ENCODE measurements around the gene SDF4.

The SDF4 gene, protein sequence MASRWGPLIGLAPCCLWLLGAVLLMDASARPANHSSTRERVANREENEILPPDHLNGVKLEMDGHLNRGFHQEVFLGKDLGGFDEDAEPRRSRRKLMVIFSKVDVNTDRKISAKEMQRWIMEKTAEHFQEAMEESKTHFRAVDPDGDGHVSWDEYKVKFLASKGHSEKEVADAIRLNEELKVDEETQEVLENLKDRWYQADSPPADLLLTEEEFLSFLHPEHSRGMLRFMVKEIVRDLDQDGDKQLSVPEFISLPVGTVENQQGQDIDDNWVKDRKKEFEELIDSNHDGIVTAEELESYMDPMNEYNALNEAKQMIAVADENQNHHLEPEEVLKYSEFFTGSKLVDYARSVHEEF

DNA sequence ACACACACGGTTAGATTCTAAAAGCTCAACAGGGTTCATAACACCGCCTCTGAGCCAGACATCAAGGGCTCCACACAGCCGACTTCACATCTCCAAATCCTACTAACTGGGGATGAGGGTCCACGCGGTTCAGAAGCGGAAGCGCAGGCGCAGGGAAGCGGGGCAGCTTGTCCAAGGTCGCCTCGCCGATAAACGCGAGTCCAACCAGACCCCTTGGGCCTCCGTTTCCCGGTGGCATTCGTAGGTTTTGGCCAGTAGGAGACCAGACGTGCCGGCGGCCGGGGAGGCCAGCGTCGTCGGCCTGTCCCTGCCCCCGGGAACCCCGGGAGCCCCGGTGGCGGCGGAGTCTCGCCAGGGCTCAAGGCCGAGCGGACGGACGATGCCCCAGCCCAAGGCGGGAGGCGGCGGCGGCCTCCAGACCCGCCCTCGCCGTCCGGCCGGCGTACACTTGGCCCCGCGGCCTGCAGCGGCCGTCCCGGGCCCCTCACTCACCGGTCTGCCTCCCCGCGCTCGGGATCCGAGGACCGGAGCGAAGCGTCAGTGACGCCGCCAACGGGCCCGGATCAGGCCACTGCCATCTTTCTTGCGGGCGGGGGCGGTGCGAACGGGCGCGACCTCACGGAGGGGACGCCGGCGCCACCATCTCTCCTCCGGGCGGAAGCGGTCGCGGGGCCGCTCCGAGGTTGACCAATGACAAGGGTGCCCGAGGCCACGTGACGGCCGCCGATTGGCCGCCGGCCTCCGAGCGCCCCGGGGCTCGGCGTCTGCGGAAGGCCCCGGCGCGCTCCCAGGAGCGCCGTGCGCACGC lies at the start of gene SDF4:
Gene SDF4 (minus strand): TSS at position 602 of the 808 bp plus-strand sequence. CDS start 3,229 bp downstream, outside the sequence.
- peak; percentile 94 for DNase-seq

DNA sequence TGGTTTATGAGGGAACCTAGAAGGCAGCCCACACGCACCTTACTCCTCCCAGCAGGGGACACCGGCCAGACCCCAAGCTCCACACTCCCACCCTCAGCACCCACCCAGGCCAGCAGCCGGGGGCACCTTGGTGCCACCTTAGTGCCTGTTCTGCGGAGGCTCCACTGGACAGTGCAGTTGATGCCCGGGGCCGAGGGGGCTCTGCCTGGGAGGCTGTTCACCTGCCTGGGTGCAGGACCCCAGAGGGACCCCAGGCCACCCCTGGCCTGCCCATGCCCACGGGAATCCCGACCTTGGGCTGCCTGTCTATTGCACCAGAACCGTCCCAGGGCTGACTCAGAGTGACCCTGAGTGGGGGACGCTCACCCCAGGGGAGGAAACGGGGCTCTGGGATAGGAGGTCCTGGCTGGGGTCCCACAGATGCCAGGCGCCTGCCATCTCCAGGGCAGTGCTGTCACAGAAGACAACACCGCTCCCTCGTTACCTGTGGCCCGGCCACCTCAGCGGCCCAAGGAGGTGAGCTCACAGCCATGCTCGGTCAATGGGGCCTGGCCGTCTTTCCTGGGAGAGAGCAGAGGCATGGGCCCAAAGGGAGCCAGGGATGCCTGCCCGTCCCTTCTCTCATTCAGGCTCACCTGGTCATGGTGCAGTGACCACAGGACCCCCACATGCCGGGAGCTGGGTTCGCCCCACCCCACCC lies 49.1 kb upstream of the SDF4 start:
- no peak for DNase-seq

DNA sequence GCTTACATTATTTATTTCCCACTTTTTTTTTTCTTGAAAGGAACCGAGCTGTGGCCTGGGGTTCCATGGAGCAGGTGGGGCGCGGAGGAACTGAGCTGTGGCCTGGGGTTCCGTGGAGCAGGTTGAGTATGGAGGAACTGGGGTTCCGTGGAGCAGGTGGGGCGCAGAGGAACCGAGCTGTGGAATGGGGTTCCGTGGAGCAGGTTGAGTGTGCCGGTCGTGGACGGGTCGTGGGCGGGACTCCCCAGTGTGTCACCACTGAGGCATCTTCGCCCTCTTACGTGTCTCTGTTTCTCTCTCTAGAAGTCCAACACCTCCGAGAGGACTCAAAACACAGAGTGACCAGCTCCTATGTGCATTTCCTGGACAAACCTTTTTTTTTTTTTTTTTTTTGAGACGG lies 47.2 kb upstream of the SDF4 start:
- DNase-seq: no peak

DNA sequence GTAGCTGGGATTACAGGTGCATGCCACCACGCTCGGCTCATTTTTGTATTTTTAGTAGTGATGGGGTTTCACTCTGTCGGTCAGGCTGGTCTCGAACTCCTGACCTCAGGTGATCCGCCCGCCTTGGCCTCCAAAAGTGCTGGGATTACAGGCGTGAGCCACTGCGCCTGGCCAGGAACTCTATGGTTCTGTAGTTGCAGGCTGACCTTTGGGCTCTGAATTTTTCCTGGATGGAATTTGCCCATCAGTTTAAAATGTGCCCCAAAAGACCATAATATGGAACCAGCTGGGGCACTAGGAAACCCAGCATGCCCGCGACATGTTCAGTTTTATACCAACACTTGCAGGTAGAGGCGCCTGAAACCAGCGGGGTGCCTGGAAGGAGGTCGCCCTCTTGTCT lies 46.8 kb upstream of the SDF4 start:
- no peak for DNase-seq

DNA sequence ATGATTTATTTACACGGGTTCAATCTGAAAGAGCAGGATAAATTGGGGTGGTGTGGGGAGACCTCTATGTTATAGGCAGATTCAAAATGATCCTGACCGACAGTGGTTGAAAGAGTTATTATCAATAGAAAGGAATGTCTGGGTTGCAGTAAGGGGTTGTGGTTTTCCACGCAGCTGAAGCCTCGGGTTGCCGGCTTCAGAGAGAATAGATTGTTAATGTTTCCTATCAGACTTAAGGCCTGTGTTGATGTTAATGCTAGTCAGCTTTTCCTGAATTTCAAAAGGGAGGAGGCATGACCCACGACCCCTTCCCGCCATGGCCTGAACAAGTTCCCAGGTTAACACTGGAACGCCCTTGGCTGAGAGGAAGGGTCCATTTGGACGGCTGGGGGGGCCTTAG lies 44.0 kb upstream of the SDF4 start:
- no peak for DNase-seq

DNA sequence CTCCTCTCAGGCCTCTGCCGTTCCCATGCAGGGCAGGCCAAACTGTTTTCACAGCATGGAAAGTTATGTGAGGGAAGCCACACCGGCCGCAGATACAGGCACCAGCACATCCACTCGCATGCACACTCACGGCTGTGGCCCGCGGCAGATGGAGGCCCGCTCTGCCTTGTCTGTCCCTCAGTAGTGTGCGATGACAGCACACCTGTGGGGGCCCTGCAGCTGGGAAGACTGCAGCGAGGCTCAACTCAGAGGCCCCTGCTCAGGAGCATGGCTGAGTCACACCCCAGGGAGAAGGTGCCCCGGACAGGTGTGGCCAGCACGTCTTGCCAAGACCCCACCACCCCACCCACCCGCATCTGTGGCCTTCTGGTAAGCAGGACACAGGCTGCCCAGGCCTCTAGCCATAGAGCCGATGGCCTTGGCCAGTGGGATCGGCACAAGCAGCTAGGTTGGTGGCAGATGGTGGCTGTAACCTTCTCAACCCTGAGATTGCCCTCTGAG lies 43.2 kb upstream of the SDF4 start:
- no peak for DNase-seq

DNA sequence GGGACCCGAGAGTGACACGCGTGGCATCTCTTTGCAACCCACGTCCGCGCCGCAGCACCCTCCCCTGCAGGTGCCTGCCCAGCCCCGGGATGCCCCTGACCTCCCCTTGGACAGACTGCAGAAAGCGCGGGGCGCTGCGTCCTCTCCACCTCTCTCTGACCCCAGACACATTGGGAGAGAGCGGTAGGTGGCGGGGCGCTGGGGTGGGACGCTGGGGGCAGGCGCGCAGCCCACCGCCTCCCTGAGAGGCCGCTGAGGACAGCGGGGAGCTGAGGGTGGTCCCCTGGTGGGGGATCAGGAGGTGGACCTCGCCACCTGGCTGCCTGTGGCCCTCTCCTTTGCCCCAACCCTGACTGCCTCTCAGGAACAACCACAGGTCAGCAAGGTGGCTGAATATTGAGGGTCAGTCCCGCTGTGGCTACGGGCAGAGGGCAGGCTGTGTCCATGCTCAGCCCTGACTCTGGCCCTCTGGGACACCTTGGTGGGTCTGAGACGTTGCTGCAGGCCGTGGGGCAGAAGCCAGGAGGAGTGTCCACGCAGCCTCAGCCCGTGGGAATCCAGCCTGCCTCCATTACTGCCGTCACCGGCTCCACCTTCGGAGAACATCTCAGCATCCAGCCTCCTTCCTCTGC lies 42.6 kb upstream of the SDF4 start:
- DNase-seq: no peak

DNA sequence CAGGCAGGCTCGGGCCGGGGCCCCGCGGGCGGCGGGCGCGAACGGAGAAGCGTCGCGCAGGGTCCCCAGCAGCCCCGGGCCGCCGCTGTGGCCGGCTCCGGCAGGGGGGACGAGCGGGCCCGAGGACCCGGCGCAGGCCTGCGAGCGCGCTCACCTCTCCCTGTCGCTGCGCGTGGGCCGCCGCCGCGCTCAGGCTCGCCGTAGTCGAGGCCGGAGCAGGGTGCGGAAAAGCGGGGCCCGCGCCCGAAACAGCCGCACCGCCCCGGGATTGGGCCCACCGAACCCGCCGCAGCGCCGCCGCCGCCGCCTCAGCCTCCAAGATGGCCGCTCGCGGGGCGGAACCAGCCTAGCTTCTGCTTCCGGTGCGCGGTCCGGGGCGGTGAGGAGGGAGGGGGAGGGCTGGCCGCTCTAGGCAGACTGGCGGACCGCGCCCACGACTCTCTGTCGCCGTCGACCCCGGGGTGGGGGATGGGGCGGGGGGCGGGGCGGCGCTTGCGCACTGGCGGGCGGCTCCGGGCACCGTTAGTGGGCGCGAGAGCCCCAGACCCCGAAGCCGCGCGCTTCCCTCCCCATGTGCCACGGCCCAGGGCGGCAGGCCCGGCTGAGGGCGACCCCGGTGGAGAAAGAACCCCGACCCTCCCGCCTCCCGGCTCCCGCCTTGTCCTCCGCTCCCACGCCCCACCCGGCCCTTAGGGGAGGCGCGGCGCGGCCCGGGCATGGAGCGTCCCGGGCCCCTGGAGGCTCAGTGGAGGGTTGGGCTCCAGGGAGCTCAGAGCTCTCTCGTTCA lies 41.9 kb upstream of the SDF4 start, which contains the start of gene UBE2J2:
Gene UBE2J2 (minus strand): TSS at position 343 of the 787 bp plus-strand sequence. CDS start 5,862 bp downstream, outside the sequence.
- peak; percentile 90 for DNase-seq

DNA sequence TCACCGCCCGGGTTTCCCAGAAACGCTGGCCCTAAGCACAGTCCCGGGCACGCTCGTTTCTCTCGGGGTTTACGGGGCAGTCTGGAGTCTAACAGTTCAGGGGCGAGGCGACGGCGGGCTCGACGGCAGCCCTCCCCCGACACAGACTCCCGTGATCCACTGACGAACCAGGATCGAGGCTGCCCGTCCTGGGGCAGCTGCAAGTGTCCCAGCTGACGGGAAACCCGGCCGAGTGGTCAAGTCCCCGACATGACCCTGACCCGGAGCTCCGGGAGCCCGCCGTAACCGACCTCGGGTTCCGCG lies 41.4 kb upstream of the SDF4 start:
- no peak for DNase-seq

DNA sequence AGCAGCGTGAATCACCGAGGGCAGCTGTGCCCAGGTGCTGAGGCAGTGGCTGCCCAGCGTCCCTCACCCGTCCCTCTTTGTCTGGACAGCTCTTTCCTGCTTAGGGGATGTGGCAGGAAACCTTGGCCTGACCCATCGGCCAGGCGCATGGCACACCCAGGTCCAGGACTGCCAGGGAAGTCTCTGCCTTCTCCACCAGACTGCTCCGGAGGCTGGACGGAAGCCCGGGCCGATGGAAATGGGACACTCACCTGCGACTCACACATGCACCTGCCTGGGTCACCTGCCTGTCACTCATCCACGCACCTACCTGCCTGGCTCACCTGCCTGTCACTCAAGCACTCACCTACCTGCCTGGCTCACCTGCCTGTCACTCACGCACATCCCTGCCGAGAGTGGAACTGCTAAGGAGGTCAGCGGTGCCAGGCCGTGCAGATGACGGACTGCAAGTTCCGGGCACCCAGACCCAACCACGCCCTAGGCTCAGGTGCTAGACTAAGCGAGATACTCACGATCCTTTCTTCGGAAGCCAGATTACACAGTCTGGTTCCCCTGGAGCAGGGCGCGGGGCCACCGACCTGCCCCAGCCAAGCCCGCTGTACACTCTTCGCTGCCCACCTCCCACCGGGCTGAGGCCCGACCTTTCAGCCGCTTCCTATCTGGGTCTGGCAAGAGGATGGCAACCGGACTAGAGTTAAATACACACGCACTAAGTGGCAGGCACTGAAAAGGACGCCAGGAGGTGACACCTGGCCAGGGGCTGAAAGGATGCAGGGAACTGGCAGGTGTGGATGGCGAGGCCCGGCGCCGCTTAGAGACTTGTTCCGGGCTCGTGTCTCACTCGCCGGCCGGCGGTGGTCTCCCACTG lies 40.8 kb upstream of the SDF4 start:
- no peak for DNase-seq

DNA sequence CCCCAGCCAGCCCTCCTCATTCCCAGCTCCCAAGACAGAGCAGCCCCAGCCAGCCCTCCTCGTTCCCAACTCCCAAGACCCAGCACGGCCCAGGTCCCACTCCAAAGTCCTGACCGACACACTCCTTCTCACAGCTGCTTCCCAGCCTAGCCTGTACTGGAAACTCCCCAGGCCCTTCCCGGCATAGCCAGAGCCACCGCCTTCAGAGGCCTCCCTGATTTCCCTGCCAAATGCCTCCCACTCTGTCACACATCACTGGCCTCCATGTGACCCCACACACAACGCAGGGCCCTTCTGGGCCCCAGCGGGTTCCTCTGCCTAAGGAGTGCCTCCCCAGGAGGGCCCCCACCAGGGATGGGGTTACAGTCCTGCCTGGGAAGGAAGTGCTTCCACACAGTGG lies 39.0 kb upstream of the SDF4 start:
- no peak for DNase-seq

DNA sequence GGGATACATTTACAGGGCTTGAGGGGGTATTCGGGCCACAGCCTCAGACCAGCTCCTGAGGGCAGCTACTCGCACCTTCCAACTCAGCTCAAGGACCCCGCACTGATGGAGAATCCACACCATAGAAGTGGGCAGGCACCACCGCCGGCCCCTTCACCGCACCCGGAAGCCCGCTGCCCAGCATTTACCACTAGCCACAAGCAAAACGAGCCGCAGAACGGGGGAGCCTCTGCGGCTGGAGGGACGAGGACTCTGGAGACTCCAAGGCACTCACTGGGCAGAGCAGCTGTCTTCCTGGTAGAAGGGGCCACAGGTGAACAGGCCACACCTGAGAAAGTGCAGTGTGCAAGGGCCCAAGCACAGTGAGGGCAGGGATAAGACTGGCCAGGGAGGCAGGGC lies 36.5 kb upstream of the SDF4 start:
- no peak for DNase-seq

DNA sequence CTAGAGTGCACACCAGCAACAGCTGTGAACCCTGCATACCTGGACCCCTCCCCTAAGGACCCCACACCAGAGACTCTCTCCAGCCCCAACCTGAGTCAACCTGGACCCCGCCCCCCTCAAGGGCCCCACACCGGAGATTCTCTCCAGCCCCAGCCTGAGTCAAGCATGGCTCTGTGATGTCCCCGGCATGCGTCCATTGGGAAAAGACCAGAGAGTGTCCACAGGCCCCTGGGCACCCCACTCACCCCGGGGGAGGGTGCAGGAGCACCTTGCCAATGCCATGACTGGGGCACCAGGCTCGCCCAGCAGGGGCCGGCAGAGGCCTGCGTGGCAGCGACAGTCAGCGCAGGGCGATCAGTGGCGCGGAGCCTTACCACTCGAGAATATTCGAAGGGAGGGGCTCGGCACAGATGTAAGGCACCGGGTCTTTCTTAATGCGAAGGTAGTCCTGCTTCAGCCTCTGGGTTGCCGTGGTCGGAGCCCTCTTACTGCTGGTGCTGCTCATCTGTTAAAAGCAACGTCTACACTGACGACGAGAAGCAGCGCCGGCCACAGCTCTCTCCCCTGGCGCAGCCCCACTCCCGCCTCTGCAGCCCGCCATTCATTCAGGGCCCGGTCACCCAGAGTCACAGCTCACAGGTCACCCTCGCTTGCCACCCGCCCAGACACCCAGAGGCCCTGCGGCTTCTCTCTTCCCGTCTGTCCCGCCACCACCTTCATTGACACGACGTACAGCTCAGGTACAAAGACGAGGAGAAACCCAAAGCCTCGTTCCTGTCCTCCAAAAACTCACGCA lies 35.9 kb upstream of the SDF4 start:
- DNase-seq: no peak

DNA sequence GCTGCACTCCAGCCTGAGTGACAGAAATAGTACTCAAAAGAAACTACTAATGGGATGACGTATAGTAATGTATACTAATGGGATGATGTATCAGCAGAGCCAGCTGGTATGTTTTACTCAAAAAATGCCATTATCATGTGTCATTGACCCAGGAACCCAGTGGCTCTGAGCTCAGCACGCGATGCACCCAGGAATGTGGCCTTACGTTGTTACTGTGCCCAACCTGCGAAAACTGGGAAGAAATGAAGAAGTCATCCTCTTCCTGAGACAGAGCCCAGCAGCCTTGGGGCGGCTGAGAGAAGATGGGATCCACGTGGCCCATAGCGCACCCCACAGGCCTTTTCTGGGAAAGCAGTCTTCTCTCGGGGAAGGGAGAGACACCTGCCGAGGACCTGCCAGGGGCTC lies 33.1 kb upstream of the SDF4 start:
- DNase-seq: no peak

DNA sequence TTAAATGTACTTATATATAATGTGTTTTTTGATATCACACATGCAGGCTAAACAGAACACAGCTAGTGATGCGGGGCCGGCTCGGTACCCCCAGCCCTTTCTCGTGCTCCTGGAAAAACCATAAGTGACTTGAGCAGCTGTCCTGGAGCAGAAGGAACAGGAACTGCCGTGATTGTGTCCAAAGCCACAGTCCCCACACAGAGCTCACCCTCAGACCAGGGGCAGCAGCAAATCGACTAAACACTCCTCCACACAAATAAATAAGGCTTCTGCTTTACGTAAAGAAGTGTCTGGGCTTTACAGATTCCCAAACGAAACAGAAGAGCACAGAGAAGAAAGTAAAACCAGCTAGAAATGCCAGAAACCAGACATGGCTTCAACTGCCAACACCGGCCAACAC lies 32.2 kb upstream of the SDF4 start:
- no peak for DNase-seq

DNA sequence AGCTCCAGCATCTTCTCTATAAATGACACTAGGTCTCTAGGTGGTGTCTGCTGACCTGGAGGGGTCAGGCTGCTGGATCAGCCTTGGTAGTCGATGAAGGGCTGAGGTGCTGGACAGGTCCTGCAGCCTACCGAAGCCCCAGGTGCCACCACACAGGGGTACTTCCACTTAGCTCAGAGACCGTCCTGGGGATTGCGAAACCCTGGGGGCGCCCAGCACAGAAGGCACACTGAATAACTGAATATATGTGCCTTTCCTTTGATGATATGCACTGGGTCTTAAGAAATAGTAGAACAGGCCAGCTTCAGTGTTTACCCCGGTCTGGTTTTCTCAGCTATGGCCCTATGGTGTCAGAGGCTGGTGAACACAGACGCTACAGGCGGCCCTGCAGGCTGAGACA lies 31.0 kb upstream of the SDF4 start:
- no peak for DNase-seq

DNA sequence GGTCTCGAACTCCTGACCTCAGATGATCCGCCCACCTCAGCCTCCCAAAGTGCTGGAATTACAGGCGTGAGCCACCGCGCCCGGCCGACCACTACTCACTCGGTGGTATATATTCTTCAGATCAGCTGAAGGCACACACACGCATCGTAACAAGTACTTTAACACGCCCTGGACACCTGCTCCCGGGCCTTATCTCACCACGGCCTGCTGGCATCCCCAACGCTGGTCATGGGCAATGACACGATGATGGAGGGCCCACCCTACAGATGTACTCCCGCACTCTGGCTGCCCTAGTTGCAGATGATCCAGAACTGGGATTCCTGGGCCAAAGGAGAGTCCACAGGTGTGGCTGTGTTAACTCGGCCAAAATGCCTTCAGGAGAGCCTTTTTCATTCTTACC lies 30.3 kb upstream of the SDF4 start:
- no peak for DNase-seq

DNA sequence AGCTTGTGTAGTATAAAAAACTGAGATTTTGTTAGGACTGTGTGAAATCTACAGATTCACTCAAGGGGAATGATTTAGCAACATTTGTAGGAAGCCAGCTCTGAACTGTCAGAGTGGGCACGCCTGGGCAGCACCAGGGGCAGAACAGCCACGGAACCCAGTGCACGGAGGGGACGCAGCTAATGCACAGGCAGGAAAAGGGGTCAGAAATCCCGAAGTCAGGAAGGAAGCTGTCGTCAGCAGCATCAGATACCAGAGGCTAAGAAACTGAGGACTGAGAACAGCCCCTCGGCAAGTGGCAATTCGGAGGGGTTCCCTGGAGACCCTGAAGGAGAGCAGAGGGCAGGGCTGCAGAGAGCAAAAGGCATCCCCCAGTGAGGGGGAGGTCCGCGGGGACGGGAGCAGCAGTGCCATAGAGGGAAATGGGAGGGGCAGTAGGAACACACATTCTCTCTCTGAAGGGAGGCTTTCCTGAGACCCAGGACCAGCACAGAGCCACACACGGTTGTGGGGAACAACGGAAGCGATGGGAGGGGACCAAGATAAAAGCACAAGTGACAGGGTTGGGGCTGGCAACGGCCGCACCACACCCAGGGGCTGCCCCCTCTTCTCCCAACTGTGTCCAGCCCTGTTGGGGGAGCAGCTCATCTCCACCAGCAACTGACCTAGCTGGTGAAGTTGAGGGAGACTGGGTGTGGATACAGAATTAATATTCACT lies 29.2 kb upstream of the SDF4 start:
- no peak for DNase-seq

DNA sequence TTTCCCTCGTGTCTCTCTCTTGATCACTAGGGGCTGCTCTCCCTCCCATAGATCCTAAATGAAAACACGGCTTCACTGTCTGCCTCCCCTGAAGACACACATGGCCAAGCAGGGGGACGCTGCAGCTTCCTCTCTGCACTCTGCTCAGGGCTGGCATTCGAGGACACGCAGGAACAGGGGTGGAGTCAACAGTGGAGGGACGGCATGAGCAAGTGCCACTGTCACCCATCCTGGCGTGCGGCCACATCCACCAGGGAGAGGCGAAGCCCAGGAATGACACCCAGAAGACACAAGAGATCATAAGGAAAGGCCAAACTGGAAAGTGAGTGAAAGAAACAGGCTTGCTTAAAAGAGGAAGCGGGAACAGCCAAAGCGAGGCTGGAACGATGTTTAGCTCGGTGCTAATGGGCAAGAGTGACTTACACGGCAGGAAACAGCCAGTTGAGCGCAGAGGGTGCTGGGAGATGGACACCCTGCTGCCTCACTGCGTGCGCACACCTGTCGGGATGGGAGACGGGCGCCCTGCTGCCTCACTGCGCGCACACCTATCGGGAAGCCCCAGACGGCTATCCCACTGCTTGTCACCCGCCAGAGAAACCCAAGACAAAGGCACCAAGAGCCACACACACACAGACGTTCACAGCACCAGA lies 28.3 kb upstream of the SDF4 start:
- DNase-seq: no peak

Measured in NK-92 treated with Interleukin-12 subunit alpha and Interleukin-12 subunit beta, amount 100 ng/mL, for 24 hours (cell line).